IPS DF 6.9 (cell line): ENCODE measurements around the gene COX6B2.

Experiments
- DNase-seq: peaks from one replicate; pipeline ENCODE4 v3.0.0-alpha.2; 2013; ENCODE audit warnings: low read depth, low spot score
- H3K27ac ChIP-seq: one replicate; pipeline ENCODE4 v1.5.1; 2013; ENCODE audit warnings: low read length, control low read depth
- H3K27me3 ChIP-seq: 2 replicates; pipeline ENCODE4 v1.6.1; 2013; ENCODE audit warnings: mild to moderate bottlenecking, low read length; ENCODE audit not compliant: control insufficient read depth, insufficient read depth
- H3K36me3 ChIP-seq: 2 replicates; pipeline ENCODE4 v1.6.1; 2013; ENCODE audit warnings: low read length; ENCODE audit not compliant: control insufficient read depth, insufficient read depth
- H3K4me1 ChIP-seq: 2 replicates; pipeline ENCODE4 v1.6.1; 2013; ENCODE audit warnings: low read length; ENCODE audit not compliant: control insufficient read depth, insufficient read depth
- H3K4me3 ChIP-seq: 2 replicates; pipeline ENCODE4 v1.5.1; 2013; ENCODE audit warnings: mild to moderate bottlenecking, low read length
- H3K9me3 ChIP-seq: 2 replicates; pipeline ENCODE4 v1.6.1; 2013; ENCODE audit warnings: low read length, inconsistent platforms; ENCODE audit not compliant: control insufficient read depth, insufficient read depth
- WGBS: extraction: QIAGEN DNeasy Blood & Tissue Kit; methylation state at CpG from one replicate; pipeline ENCODE4 v1.1.7; 2013; ENCODE audit warnings: mixed read lengths, missing lambda C conversion rate; ENCODE audit not compliant: insufficient read length, insufficient coverage; 5-methylcytosine and 5-hydroxymethylcytosine counted together

Gene COX6B2

DNA sequence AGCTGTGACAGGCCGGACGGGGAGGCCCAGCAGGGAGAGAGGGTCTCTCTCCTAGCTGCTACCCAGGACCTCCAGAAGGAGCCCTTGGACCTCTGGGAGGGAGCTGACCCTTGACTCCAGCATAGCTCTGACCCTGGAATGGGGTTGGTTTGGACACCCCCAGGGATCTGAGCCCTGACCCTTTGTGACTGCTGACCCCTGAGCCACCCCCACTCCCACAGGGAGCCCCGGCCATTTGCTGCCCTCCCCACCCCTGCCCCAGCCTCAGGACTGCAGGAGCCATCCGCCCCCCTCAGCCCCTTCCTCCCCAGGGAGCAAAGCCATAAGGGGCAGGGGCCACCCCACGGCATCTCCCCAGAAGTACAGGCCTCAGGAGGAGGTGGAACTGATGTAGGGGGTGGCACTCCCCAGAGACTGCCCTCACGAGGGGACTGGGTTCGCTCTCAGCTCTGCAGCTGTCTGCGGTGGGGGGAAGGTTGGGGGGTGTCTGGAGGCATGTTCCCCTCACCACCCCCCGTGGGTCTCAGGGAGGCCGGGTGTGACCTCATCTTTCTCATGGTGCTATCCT, 7.0 kb downstream of the COX6B2 start:
- WGBS, result no CpG with 5 or more reads among the region's 10 CpGs
- Histone ChIP-seq H3K4me1 (peaks cover 16% of the 10 kb centered on the region), H3K27me3 (no peaks in the 10 kb centered on the region)

GRCh38 chr19:55346725-55347441, 7.6 kb downstream of the COX6B2 start:
- WGBS, result no CpG with 5 or more reads among the region's 41 CpGs
- H3K27ac ChIP-seq, result no peak overlapping the region
- DNase-seq, result no peak
- no peaks in the 10 kb centered on the region for H3K27me3 ChIP-seq
- H3K9me3 ChIP-seq, result no peaks in the 10 kb centered on the region
- no peak overlapping the region for H3K4me3 ChIP-seq
- H3K36me3 ChIP-seq, result peaks cover 15% of the 10 kb centered on the region
- peaks cover 16% of the 10 kb centered on the region for H3K4me1 ChIP-seq

More for the DNA sequence above, 7.0 kb downstream of the COX6B2 start:
- DNase-seq, result no peak
- Histone ChIP-seq H3K4me3 (no peak overlapping the region), H3K9me3 (no peaks in the 10 kb centered on the region), H3K36me3 (peaks cover 15% of the 10 kb centered on the region), H3K27ac (no peak overlapping the region)

GRCh38 chr19:55345818-55346724, 8.4 kb downstream of the COX6B2 start:
- no peak overlapping the region for H3K4me3 ChIP-seq
- no peak for DNase-seq
- no peaks in the 10 kb centered on the region for H3K9me3 ChIP-seq
- peaks cover 15% of the 10 kb centered on the region for H3K36me3 ChIP-seq
- WGBS, result no CpG with 5 or more reads among the region's 43 CpGs
- H3K4me1 ChIP-seq, result peaks cover 16% of the 10 kb centered on the region
- H3K27ac ChIP-seq, result no peak overlapping the region
- H3K27me3 ChIP-seq, result no peaks in the 10 kb centered on the region

DNA sequence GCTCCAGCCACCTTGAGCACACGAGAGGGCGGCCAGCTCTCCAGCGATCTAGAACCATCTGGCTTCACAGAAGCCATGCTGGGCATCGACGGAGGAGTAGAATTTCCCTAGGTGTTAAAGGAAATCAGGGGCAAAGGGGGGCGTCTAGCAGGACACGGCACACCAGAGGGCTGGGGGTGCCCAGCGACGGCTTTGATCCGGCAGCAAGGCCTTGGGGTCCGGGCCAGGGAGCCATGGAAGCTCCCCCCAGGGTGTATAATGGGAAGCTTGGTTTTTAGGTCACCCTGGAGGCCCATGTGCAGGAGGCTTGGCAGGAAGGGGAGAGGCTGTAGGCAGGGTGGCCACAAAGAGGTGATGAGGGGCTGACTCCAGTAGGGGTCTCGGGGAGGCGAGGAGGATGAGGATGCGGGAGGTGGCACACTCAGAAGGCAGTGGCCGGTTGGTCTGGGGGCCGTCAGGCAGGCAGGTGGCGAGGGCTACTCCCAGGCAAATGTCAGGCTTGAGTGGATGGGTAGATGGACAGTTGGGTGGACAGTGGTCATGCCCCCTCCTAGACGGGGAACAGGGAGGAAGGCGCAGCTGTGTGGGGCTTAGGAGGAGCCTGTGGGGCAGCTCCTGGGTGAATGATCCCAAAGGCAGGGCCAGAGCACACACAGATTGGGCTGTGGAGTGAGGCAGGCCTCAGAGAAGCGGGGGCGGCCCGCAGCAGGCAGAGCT, 9.3 kb downstream of the COX6B2 start:
- H3K27ac ChIP-seq, result no peak overlapping the region
- no peaks in the 10 kb centered on the region for H3K27me3 ChIP-seq
- no peak overlapping the region for H3K4me3 ChIP-seq
- H3K9me3 ChIP-seq, result no peaks in the 10 kb centered on the region
- peaks cover 12% of the 10 kb centered on the region for H3K4me1 ChIP-seq
- peaks cover 15% of the 10 kb centered on the region for H3K36me3 ChIP-seq
- DNase-seq, result no peak
- WGBS, result no CpG with 5 or more reads among the region's 22 CpGs

DNA sequence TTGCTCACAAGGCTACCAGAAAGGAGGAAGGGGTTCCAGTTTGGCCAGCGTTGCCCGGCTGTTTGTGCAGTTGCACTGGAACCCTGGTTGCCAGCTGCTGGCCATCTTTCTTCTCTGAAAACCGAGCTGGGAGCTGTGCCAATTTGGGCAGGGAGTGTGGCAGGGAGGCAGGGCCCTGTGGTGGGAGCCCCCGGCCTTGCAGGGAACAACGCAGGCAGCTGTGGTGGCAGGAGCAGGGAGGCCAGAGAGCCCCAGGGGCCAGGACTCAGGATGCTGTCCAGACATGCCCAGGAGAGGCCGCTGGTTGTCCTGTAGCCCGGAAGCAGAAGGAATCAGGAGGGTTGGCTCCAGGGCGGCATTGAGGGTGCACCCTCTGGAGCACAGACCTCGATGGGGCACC, 10.1 kb downstream of the COX6B2 start:
- H3K4me1 ChIP-seq, result peaks cover 12% of the 10 kb centered on the region
- no peaks in the 10 kb centered on the region for H3K9me3 ChIP-seq
- H3K27ac ChIP-seq, result no peak overlapping the region
- DNase-seq, result no peak
- no peak overlapping the region for H3K4me3 ChIP-seq
- peaks cover 15% of the 10 kb centered on the region for H3K36me3 ChIP-seq
- no CpG with 5 or more reads among the region's 9 CpGs for WGBS
- H3K27me3 ChIP-seq, result no peaks in the 10 kb centered on the region

DNA sequence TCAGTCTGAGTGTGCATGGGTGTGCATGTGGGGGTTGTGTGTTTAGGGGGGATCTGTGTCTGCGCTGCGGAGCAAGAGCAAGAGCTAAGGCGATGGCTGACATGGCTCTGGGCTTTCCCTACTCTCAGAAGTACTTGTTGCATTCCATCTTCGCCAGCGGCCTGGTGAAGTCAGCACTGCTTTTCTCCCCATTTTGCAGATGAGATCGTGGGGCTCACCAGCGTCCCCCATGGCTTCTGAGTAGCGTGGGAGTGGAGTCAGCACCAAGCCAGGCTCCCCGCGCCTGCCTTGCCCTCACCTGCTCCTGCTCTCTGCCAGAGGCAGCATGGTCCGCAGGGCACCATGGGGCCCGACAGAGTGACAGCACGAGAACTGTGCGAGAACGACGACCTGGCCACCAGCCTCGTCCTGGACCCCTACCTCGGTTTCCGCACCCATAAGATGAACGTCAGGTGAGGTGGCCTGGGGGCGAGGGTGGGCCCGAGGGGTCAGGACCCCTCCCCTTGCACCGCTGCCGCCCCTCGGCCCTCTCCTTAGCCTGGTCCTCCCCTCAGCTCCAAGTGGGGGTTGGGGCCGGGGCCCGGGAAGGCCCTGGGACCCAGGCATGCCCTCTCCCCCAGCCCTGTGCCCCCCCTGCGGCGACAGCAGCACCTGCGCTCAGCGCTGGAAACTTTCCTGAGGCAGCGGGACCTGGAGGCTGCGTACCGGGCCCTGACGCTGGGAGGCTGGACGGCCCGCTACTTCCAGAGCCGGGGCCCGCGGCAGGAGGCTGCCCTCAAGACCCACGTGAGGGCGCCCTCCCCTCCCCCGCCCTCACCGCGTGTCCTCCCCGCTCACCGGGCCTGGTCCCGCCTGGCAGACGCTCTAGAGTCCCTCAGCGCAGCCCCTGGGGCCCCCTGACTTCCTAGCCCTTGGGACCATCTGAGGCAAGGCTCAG, 12.7 kb downstream of the COX6B2 start:
- no peak overlapping the region for H3K27ac ChIP-seq
- DNase-seq, result no peak
- H3K36me3 ChIP-seq, result peaks cover 9% of the 10 kb centered on the region
- H3K4me1 ChIP-seq, result peaks cover 2% of the 10 kb centered on the region
- H3K27me3 ChIP-seq, result no peaks in the 10 kb centered on the region
- no CpG with 5 or more reads among the region's 50 CpGs for WGBS
- H3K4me3 ChIP-seq, result no peak overlapping the region; the same call in 1 of the 2 replicates
- H3K9me3 ChIP-seq, result no peaks in the 10 kb centered on the region

DNA sequence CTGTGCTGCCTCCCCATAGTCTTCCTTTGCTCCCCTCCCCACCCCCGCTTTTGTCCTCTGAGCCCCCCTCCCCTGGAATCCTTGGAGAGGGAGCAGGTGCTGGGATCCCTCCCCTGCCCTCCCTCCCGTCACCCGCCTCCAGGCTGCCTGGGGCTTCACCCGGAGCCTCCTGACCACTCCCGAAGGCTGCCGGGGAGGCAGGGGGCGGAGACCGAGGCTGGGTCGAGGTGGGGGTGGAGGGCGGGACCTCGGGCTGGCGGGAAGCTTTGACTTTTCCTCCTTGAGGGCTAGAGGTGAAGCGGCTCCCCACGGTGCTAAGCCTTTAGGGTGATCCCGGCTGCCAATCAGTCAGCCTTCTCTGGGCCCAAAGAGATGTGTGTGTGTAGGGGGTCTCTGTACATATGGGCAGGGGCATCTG, 13.3 kb downstream of the COX6B2 start:
- DNase-seq, result no peak
- H3K27ac ChIP-seq, result no peak overlapping the region
- H3K4me3 ChIP-seq, result peak overlapping the region; percentile 64; the same call in 1 of the 2 replicates
- WGBS, result no CpG with 5 or more reads among the region's 15 CpGs
- H3K9me3 ChIP-seq, result no peaks in the 10 kb centered on the region
- H3K4me1 ChIP-seq, result peaks cover 2% of the 10 kb centered on the region
- peaks cover 8% of the 10 kb centered on the region for H3K36me3 ChIP-seq
- no peaks in the 10 kb centered on the region for H3K27me3 ChIP-seq

GRCh38 chr19:55340784-55341147, 13.8 kb downstream of the COX6B2 start:
- Histone ChIP-seq H3K36me3 (peaks cover 8% of the 10 kb centered on the region), H3K27ac (no peak overlapping the region), H3K4me3 (peak overlapping the region; percentile 64; the same call in 1 of the 2 replicates), H3K9me3 (no peaks in the 10 kb centered on the region), H3K4me1 (peaks cover 2% of the 10 kb centered on the region), H3K27me3 (no peaks in the 10 kb centered on the region)
- WGBS, result no CpG with 5 or more reads among the region's 24 CpGs
- DNase-seq, result no peak

DNA sequence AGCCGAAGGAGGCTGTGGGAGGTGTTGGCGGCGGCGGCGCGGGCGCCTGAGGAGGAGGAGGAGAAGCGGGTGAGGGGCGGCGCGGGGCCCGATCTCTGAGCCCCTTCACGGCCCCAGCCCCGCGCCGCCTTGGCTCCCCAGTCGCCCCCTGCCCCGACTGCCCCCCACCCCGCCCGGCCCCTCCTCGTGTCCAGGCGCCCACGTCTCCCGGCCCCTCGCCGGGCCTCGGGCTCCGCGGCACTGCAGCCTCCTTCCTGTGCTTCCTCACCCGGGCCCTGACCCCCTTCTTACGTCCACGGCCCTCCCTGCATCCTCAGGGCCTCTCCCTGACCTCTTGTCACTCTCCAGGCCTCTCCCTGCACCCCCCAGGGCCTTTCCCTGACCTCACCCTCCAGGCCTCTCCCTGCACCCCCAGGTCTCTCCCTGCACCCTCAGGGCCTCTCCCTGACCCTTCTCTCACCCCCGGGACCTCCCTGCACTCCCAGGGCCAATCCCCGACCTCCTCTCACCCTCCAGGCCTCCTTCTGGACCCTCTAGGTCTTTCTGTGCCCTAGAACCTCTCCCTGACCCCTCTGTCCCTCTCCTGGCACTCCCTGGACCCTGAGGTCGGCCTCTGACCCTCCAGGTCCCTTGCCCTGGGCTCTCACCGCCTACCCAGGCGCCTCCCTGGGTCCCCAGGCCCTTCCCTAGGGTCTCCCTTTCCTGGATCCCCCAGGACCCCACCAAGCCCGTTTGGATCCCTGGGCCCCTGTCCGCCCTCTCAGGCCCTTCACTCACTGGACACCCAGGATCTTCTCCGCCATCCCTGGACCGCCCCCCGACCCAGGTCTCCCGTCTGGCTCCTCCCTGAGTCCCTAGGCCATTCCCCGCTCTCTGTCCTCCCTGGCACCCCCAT, 14.4 kb downstream of the COX6B2 start:
- Histone ChIP-seq H3K36me3 (peaks cover 8% of the 10 kb centered on the region), H3K27ac (no peak overlapping the region), H3K4me3 (peak overlapping the region; percentile 64; the same call in 1 of the 2 replicates), H3K4me1 (peaks cover 2% of the 10 kb centered on the region), H3K9me3 (no peaks in the 10 kb centered on the region), H3K27me3 (no peaks in the 10 kb centered on the region)
- DNase-seq, result no peak
- WGBS, result no CpG with 5 or more reads among the region's 44 CpGs
